Measurements from ENCODE around the gene GATA2.

The GATA2 gene

DNA sequence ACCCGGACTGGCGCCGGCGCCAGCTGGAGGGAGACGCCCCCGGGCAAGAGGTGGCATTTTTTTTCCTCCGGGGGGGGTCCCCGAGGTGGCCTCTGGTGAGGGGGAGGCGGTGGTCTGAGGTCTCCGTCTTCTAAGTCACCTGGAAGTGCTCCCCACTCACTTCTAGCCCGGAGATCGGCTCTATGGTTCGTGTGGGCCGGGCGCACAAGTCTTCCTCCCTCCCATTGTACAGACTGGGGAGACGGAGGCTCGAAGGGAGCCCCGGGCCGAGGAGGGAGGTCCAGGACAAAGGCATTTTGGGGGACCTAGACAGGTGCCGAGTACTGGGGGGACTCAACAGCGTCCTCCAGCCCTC, 4.4 kb downstream of the GATA2 start:
- no peak for DNase-seq (ENCODE audit: low read depth in 2 of 2)

DNA sequence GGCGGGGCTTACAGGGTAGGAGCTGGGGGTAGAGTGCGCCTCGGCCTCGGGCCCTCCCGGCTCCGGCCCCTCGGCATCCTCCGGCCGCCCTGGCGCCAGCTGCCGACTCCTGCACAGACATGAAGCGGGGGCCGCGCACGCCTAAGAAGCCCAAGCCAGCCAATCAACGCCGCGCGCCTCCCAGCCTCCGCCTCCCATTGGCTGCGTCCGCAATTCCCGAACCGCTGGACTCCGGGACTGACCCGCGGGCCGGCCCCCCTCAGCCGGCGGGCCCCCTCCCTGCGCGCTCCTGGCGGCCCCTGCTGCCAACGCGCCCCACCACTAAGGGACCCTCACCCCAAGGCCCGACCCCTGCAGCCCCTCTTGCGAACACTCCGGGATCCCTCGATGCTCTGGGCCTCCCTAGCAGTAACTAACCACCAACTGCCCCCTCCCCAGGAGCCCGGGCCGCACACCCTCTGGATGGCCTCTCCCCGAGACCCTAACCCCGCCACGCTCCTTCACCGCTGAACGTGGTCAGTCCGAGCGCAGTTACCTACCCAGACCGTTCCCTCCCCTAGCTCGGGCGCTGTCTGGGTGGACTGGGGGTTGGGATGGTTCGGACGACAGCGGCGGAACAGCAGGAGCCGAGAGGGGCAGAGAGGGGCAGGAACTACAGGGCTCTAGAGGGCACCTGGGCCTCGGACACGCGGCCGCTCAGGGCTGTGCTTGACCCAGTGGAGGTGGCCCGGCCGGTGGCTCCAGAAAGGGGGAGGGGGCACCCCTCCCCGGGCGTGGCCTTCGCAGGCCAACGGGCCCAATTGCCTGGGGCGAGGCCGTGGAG, 5.0 kb downstream of the GATA2 start:
- no peak for DNase-seq (ENCODE audit: low read depth in 2 of 2)

DNA sequence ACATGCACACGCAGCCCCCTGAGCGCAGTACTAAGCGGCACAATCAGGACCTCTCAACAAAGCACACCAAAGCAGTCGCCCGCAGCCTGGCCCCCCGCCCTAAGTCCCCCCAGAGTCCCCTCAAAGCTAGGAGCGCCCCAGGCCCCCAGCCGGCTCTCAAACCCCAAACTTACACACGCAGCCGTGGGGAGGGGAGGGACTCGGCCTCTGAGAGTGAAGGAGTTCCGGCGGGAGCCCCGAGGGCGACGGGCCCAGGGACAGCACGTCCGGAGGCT, 5.5 kb downstream of the GATA2 start:
- DNase-seq (ENCODE audit: low read depth in 2 of 2): no peak

DNA sequence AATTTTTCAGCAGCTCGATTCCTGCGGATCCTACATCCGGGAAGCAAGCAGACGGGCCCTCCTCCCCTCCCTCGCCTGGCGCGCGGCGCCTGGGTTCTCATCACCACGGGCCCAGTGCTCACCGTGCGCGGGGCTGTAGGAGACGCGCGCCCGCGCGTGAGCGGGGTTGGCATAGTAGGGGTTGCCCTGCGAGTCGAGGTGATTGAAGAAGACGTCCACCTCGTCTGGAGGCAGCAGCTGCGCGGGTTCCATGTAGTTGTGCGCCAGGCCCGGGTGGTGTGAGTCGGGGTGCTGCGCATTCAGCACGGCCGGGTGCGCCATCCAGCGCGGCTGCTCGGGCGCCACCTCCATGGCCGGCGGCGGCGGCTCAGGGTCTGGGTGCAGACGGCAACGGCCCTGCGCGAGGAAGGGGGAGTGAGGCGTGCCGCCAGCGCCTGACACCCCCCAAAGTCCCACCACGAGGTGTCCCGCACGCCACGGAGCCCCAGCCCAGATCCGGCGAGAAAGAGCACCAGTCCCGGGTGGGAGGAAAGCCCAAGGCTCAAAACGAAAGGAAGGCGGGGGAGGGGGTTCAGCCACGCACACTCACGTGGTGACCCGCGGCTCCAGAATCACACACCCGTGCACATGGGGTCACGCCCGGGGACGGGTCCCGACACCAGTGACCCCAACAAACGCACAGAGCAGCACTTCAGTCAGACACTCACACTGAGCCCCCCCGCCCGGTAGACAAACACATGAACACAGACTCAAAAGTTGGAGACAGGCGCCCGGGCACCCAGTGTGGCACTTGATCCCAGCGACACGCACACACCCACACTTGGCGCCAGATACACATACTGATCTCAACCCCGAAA, 6.1 kb downstream of the GATA2 start:
- no peak for DNase-seq (ENCODE audit: low read depth in 2 of 2)

DNA sequence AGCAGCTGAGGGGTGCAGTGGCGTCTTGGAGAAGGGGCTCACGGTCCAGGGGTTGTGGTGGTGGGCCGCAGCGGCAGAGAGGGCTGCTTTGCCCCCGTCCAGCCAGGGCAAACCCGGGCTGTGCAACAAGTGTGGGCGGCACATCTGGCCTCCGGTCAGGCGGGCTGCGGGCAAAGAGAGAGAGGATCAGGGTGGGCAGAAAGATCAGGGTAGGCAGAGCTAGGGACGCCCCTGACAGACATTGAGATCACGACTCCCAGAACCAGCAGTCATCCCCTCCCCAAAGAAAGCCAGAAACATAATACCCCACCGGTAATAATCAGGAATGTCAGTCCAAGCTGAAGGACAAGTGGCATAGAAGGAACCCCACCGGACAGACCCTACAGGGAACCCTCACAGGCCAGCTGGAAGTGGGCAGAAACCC, 6.8 kb downstream of the GATA2 start:
- DNase-seq (ENCODE audit: low read depth in 2 of 2): no peak

DNA sequence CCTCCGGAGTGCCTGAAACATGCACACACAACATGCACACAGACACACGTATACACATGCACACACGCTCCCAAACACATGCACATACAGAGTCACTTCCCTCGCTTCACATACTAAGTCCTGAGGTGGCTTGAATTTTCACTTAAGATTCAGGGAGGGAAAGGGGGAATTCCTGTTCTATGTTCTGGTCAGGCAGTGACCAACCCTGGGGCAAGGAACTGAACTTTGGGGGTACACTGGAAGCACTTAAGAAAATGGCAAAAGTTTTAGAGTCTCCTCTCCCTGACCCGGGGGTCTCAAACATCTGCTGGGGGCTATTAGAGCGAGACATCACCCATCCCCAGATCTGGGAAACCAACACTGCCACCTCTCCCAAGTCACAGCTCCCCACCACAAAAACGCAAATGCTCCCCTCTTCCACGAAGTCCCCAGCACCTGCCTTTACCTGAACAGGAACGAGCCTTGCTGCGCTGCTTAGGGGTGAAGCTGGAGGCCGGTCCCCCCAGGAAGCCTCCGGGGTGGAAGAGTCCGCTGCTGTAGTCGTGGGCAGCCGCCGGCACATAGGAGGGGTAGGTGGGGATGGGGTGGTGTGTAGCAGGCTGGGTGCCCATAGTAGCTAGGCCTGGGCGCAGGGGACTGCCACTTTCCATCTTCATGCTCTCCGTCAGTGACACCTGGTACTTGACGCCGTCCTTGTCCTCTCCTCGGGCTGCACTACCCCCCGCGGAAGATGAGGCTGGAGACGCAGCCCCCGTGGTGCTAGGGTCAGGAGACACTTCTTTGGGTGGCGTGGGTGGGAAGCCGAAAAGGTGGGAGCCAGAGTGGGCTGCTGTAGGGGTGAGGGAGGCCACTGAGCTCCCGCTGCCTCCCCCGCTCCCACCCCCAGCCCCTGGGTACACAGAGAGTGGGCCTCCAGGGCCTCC, 7.5 kb downstream of the GATA2 start:
- no peak for DNase-seq (ENCODE audit: low read depth in 2 of 2)

DNA sequence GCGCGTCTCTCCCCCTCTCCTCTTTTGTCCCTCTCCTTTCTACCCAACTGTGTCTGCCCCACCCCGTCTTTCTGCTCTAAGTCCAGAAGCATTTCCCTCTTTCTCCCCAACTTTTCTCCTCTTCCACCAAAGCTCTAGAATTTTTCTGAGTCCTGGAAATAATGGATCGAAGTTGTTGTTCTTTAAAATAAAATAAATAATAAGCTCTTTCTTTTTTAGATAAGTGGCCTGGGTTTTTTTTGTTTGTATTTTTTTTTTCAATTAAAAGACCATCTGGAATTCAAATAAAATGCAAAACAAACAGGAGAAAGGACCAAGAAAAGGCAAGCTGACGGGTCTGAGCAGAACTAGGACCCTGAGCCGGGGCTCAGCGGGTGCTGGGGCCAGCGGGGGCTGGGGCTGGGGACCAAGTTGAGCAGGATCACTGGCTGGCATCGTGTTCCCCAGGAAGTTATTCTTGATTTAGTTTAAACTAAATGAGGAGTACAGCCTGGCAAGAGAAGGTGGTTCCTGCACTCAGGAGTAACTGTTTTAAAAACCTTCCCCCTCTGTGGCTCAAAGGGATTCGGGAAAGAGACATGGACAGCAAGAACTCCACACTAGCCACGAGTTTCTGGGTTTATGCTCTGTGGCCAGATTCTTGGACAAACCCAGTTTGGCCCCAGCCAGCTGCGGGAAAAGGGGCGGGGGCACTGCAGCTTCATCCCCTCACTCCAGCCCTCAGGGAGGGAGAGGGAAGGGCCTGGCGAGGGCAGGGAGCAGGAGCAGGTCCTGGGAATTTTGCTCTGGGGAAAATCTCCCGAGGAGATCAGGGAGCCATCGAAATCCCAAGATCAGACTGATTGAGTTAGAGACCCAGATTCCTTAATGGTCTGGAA, 8.4 kb downstream of the GATA2 start:
- DNase-seq (ENCODE audit: low read depth in 2 of 2): no peak

DNA sequence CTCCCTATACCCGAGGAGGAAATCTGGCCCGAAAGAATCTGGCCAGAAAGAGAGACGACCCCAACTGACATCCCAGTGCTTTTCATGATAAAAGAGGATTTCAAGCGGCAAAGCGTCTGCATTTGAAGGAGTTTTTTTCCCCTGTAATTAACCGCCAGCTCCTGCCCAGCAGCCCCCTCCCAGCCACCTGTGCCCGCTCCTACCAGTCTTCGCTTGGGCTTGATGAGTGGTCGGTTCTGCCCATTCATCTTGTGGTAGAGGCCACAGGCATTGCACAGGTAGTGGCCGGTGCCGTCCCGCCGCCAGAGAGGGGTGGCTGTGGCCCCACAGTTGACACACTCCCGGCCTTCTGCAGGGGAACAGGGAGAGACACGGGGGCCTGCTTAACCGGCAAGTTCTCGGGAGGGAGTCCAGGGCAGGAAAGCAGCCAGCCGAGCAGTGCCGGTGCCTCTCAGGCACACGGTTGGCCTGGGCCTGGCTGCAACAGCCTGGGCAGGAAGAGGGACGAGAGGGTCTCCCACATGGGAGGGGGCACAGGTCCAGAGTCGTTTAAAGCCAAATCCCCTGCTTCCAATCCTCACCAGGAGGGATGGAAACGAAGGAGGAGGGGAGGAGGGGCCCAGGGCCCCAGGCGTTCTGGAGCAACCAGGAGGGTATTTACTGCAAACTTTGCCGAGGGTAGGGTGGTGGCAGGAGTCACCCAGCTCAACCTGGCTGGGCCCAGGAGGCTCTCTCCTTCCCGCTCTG, 9.2 kb downstream of the GATA2 start:
- DNase-seq (ENCODE audit: low read depth in 2 of 2): no peak

DNA sequence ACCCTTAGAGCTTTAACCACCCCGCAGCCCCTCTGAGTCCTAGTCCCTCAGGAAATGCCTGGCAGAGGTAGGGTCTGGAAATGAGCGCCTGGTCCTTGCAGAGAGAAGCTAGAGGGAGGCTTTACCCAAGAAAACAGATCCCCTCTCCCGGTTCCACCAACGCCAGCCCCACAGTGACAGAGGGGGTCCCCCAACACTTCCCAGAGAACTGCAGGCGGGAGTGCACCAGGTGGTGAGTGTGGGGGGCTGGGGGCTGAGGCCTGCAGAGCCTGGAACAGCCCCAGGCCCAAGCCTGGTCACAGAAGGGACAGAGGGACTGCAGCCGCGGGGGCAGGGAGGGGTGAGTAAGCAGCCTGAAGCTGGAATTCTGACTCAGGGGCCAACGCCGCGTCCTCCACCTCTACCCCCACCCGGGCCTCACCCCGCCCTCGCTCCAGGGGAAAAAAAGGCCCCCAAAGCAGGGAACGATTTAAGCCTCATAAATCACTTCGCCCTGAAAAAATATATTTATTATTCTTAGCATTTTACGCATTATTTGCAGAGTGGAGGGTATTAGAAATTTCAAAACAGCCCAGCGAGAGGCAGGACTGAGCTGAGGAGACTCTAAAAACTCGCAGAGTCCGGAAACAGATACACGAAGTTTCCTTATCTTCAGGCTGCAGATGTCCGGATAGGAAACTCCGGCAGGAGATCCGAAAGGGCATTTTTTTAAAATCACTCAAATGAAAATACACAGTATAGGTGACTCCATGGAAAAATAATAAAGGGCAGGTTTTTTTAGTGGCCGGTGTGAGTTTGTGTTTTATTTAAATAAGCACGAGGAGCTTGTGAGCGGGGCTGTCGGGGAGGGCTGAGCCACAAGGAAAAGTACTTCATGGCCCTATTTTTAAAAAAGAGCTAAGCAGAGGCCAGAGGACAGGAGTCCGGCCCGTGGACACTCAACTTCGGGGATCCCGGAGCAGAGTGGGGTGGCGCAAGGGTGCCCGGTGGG, 10.0 kb downstream of the GATA2 start:
- no peak for DNase-seq (ENCODE audit: low read depth in 2 of 2)

DNA sequence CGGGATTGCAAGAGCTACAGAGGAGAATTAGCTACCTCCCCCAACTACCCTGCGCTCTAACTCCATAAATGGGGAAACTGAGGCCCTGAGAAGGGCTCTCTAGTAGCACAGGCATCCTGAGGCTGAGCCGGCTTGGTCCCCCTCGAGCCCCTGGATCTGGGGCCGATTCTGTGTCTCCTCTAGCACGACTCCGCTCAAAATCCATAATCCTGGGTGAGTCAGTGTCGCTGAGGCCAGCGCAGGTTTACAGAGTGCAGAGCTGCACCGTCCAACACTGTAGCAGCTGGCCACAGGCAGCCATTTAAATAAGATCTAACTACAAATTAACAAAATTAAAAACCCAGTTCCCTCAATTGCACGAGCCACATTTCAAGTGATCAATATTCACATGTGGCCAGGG, 10.8 kb downstream of the GATA2 start:
- DNase-seq (ENCODE audit: low read depth in 2 of 2): no peak

DNA sequence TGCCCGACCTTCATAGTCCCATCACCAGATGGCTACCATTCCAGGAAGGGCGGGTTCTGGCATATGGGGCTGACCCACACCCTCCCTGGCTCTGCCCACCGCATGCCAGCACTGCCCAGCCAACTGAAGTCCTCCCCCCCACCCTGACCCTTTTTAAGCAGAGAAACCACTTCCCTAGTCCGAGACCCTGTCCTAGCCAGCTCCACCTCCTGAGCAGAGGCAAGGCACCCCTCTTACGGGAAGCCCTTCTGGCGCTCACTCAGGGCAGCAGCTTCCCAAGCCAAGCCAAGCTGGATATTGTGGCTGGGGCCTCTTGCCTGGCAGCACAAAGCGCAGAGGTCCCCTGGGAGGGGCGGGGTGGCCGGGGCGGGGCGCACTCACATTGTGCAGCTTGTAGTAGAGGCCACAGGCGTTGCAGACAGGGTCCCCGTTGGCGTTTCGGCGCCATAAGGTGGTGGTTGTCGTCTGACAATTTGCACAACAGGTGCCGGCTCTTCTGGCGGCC, 11.5 kb downstream of the GATA2 start:
- DNase-seq (ENCODE audit: low read depth in 2 of 2): no peak

DNA sequence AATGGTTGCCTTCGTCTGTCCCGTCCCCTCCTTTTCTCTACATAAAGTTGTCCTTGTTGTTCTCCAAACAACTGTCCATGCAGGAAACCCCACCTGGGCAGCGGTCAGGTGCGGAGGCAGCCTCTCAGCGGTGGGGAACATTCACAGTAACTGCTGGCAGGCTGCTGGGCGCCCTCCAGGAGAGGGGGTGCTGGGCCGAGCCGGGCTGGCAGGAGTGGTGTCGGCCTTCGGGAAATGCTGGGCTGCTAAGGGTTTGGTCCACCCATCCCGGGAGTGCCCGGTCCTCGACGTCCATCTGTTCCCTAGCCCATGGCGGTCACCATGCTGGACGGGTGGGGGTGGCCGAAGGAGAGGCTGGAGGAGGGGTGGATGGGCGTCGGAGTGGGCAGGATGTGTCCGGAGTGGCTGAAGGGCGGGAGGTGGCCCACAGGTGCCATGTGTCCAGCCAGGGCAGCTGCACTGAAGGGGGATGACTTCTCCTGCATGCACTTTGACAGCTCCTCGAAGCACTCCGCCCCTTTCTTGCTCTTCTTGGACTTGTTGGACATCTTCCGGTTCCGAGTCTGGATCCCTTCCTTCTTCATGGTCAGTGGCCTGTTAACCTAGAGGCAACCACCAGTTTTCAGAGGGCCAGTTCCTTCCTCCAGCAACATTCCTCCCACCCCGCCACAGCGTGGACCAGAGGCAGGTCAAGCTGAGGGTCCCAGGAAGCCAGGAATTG, 12.1 kb downstream of the GATA2 start:
- DNase-seq (ENCODE audit: low read depth in 2 of 2): no peak

DNA sequence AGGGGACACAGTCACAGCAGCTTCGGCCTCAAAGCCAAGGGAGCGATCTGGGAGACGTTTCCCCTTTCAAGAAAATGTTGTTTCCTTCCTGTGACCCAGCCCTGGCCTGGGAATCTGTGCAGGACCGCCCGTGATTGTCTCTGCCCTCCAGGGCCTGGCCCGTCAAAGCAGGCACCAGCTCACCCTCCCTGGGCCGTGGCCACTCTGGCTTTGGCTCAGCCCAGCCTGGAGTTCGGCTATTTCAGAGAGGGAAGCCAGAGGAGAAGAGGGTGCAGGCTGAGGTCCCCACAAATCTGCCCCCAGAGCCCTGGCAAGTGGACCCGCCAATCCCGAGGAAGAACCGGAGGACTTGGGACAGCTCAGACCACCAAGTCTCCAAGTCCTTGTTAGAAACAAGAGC, 12.7 kb downstream of the GATA2 start:
- no peak for DNase-seq (ENCODE audit: low read depth in 2 of 2)

DNA sequence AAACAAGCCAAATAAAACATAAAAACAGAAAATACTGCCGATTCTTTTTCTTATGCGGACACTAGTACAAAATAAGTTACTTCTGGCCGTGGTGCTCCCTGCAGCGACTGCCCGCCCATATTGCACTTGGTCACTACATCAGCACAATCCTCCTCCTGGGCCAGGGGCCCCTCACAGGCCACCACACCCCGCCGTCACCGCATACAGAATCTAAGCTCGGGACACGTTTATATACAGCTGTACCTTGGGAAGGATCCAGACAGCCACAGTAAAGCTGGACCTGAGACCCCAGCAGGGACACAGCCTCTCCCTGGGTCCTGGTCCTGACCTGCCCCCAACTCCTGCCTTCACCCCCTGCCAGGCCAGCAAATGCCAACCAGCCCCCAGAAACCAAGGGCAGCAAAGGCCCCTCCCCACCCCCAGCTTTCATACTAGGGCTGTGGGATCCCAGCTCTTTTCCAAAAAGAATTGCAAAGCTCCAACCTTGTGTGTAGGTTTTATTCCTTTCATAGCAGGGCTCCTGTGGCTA, 13.4 kb downstream of the GATA2 start:
- DNase-seq (ENCODE audit: low read depth in 2 of 2): no peak

DNA sequence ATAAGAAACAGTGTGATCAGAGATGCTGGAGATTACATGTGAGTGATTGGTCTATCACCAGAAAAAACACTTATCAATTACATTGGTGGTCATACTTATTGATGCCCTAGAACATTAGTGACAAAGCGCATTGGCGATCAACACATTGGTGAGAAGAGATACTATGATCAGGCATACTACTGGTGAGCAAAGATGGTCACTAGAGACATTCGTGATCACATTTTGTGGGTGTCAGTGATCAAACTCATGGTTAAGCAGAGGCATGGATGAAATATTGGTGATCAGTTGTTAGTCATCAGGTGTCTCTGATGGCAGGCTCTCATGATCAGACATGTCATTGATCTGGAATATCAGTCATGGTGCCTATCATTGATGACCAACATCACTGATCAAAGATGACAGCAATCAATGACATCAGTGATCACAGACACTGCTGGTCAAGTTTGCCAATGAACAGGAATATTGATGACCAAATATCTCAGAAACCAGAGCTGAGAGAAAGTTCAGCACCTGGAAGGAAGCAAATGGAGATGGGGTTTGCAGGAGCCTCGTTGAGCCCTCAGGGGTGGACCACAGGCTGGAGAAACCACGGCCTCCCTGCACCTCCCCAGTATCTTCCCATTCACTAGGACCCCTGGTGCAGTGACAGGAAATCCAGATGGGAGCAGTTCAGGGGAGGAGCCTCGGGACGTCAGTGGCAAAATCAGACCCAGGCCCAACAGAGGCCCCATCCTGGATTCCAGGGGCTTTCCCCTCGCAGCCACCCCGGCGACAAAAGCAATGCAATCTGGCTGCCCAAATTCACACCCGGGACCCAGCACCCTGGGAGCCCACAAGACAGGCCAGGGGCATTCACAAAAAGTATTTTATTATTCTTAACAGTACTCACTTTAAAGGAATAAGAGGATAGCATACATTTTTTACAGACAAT, 14.2 kb downstream of the GATA2 start:
- DNase-seq (ENCODE audit: low read depth in 2 of 2): no peak

DNA sequence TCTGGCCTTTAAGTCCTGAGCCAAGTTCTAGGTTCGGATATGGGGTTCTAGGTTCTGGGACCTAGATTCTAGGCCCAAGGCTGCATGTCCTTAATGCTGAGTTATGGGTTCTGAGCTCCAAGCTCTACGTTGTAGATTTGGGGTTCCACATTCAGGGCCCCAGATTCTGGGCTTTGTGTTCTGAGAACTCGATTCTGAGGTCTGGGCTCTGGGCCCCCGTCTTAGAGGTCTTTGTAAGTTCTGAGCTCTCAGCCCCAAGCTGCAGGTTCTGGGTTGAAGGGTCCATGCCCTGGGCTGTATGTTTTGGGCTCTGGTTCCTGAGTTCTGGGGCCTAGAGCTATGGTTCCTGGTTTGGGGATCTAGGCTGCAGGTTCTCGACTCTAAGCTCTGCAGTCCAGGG, 16.3 kb downstream of the GATA2 start:
- DNase-seq (ENCODE audit: low read depth in 2 of 2): no peak

DNA sequence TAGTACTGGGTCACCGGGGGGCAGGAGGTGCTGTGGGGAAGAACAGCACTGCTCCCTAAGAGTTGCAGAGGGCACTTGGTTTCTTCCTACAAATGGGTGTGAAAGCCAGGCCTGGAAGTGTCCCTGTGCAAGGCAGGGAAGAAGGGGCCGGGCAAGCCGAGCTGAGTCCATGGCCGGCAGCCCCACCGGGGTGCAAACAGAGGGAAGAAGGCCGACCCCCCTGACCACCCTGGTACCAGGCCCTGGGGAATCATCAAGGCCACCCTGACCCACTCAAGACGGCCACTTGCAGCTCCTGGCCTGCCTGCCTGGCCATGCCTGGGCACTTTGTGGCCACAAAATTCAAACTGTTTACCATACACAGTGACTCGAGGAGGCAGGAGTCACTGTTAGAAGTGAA, 17.6 kb downstream of the GATA2 start:
- no peak for DNase-seq (ENCODE audit: low read depth in 2 of 2)
